ENCODE measurements around the gene PCGF1. TPM values are rescaled to one million over a fixed set of nuclear protein-coding genes. Genes with fewer than 3 reads are reported as not detected.

Gene PCGF1
- total and polyA plus RNA-seq, 9 of the 15 experiments (the other 6 are each of a cell fraction or from before 2014, with no cell fraction given) = 20.3 to 45.7 (median 29.3) TPM

- TF ChIP-seq ZMIZ1 (IDR thresholded peaks at IDR 0.05; ENCODE audit: low read depth in 2 of 2, low read length in 2 of 2) (no peak), FOXA3 (CRISPR knock-in tag; conservative IDR thresholded peaks at IDR 0.05 in 1 of 2, IDR thresholded peaks at IDR 0.05 in 1 of 2) (no peak), GABPA (tag; conservative IDR thresholded peaks at IDR 0.05; ENCODE audit: low read depth) (no peak), ZZZ3 (IDR thresholded peaks at IDR 0.05) (no peak), ZNF347 (CRISPR knock-in tag; IDR thresholded peaks at IDR 0.05; ENCODE audit: low read depth) (no peak), ZNF311 (CRISPR knock-in tag; IDR thresholded peaks at IDR 0.05) (no peak), HNRNPH1 (optimal IDR thresholded peaks at IDR 0.05; ENCODE audit: low read depth, low read length) (no peak), ZNF277 (CRISPR knock-in tag; IDR thresholded peaks at IDR 0.05; ENCODE audit: borderline replicate concordance) (no peak), ZNF140 (CRISPR knock-in tag; IDR thresholded peaks at IDR 0.05) (no peak), ESRRB (CRISPR knock-in tag; IDR thresholded peaks at IDR 0.05; ENCODE audit: borderline replicate concordance) (no peak), CBX5 (IDR thresholded peaks at IDR 0.05; ENCODE audit: borderline replicate concordance, low read depth) (no peak), TGIF2 (CRISPR knock-in tag; IDR thresholded peaks at IDR 0.05) (no peak), THAP12 (CRISPR knock-in tag; IDR thresholded peaks at IDR 0.05) (no peak), GTF2B (IDR thresholded peaks at IDR 0.05; ENCODE audit: extremely low read depth, insufficient read length) (no peak), MITF (IDR thresholded peaks at IDR 0.05) (no peak; the same call in 1 of the 2 replicates)
Observed at GRCh38 chr2:74530239-74531187, 23.0 kb upstream of the PCGF1 start (continued).

Data from K562 (cell line).